Left ventricle myocardium inferior (tissue), 1 donor: ENCODE measurements around the gene INPP4B. TPM values are rescaled to one million over a fixed set of nuclear protein-coding genes. Genes with fewer than 3 reads are reported as not detected.
A peak's percentile ranks its signal among the peaks of the same experiment; 100 is the strongest.

Experiments used
- DNase-seq: peaks from one replicate; pipeline ENCODE4 v3.0.0-alpha.2; 2020
- H3K27ac ChIP-seq: fragments of 200-600 bp; replicated peaks from 2 replicates; pipeline ENCODE4 v1.8.0; 2021
- H3K27me3 ChIP-seq: fragments of 200-600 bp; 2 replicates; pipeline ENCODE4 v1.8.0; 2021; ENCODE audit warnings: low read depth
- H3K36me3 ChIP-seq: fragments of 200-600 bp; 2 replicates; pipeline ENCODE4 v1.8.0; 2021
- H3K4me1 ChIP-seq: fragments of 200-600 bp; 2 replicates; pipeline ENCODE4 v1.8.0; 2021
- H3K4me3 ChIP-seq: fragments of 200-600 bp; 2 replicates; pipeline ENCODE4 v1.8.0; 2021; ENCODE audit warnings: mild to moderate bottlenecking, moderate library complexity
- H3K9me3 ChIP-seq: fragments of 200-600 bp; replicated peaks from 2 replicates; pipeline ENCODE4 v1.8.0; 2021
- CTCF ChIP-seq: fragments of 200-600 bp; IDR thresholded peaks from 2 replicates; pipeline ENCODE4 v1.8.0; 2021; ENCODE audit warnings: antibody characterized with exemption, mild to moderate bottlenecking, borderline replicate concordance
- intact Hi-C: fragments of 100-400 bp; cut with micrococcal nuclease; formaldehyde crosslinking; loops from one replicate; pipeline ENCODE4 v1.11.0; 2022
- total RNA-seq: library from RNA; stranded (reverse); fragmentation: NEBNext Ultra II Directional; extraction: Animal tissue kit (Norgen Biotek cat#: 25700); gene quantifications from one replicate; pipeline ENCODE4 v1.2.1, GENCODE V29; 2021
- donor health status: DM: no; HTN: yes; CAD: no; lungs with severe emphysema.

INPP4B gene
- total RNA-seq, 1 donor from 2014 or later: 61.1 TPM

GRCh38 chr4:142728233-142728632 is 117.9 kb downstream of the INPP4B start:
- intact Hi-C loops: loop anchor here (10.0 kb wide), 1 partner anchor 603 kb away; no protein-coding TSS in a partner anchor
- Histone ChIP-seq H3K27me3 (no peaks in the 10 kb centered on the region), H3K27ac (no peak overlapping the region), H3K4me3 (no peak overlapping the region), H3K4me1 (no peaks in the 10 kb centered on the region), H3K9me3 (no peaks in the 10 kb centered on the region), H3K36me3 (no peaks in the 10 kb centered on the region)
- DNase-seq: no peak
- TF ChIP-seq CTCF: no peak

GRCh38 chr4:142727149-142727548 is 119.0 kb downstream of the INPP4B start:
- no peaks in the 10 kb centered on the region for H3K9me3 ChIP-seq
- H3K27me3 ChIP-seq: no peaks in the 10 kb centered on the region
- no peaks in the 10 kb centered on the region for H3K4me1 ChIP-seq
- no peak overlapping the region for H3K27ac ChIP-seq
- no peaks in the 10 kb centered on the region for H3K36me3 ChIP-seq
- no peak for TF ChIP-seq CTCF
- no peak overlapping the region for H3K4me3 ChIP-seq
- intact Hi-C loops: loop anchor here (10.0 kb wide), 1 partner anchor 602 kb away; no protein-coding TSS in a partner anchor
- no peak for DNase-seq

GRCh38 chr4:142725886-142726285 is 120.2 kb downstream of the INPP4B start:
- no peaks in the 10 kb centered on the region for H3K36me3 ChIP-seq
- no peak overlapping the region for H3K27ac ChIP-seq
- H3K27me3 ChIP-seq: no peaks in the 10 kb centered on the region
- DNase-seq: no peak
- no peak overlapping the region for H3K4me3 ChIP-seq
- intact Hi-C loops: loop anchor here (10.0 kb wide), 1 partner anchor 601 kb away; no protein-coding TSS in a partner anchor
- no peak for TF ChIP-seq CTCF
- no peaks in the 10 kb centered on the region for H3K9me3 ChIP-seq
- H3K4me1 ChIP-seq: no peaks in the 10 kb centered on the region

GRCh38 chr4:142721187-142721586 is 124.9 kb downstream of the INPP4B start:
- no peak overlapping the region for H3K4me3 ChIP-seq
- intact Hi-C loops: loop anchor here (10.0 kb wide), 1 partner anchor 596 kb away; no protein-coding TSS in a partner anchor
- H3K27me3 ChIP-seq: no peaks in the 10 kb centered on the region
- DNase-seq: no peak
- TF ChIP-seq CTCF: no peak
- H3K4me1 ChIP-seq: no peaks in the 10 kb centered on the region
- H3K36me3 ChIP-seq: no peaks in the 10 kb centered on the region
- H3K9me3 ChIP-seq: no peaks in the 10 kb centered on the region
- H3K27ac ChIP-seq: no peak overlapping the region

- no peak for DNase-seq
- Histone ChIP-seq H3K4me3 (no peak overlapping the region), H3K36me3 (no peaks in the 10 kb centered on the region), H3K9me3 (no peaks in the 10 kb centered on the region), H3K27me3 (no peaks in the 10 kb centered on the region), H3K27ac (no peak overlapping the region), H3K4me1 (no peaks in the 10 kb centered on the region)
- TF ChIP-seq CTCF: peak; percentile 63
- intact Hi-C loops: loop anchor here (10.0 kb wide), 1 partner anchor 595 kb away; no protein-coding TSS in a partner anchor
These were observed 126.1 kb downstream of the INPP4B start for GRCh38 chr4:142719854-142720541.
